GM19455 (cell line): ENCODE measurements around the gene USP35.
"Not testable (repeated sequence)": the region's sequence is repeated elsewhere in the genome, so short reads cannot be mapped to it uniquely, and the experiment has no call there.

Experiments used
- ATAC-seq: cut with Tn5 transposase; IDR thresholded peaks from one replicate; pipeline ENCODE4 v1.9.1; 2021; ENCODE audit not compliant: unreplicated experiment

The USP35 gene

DNA sequence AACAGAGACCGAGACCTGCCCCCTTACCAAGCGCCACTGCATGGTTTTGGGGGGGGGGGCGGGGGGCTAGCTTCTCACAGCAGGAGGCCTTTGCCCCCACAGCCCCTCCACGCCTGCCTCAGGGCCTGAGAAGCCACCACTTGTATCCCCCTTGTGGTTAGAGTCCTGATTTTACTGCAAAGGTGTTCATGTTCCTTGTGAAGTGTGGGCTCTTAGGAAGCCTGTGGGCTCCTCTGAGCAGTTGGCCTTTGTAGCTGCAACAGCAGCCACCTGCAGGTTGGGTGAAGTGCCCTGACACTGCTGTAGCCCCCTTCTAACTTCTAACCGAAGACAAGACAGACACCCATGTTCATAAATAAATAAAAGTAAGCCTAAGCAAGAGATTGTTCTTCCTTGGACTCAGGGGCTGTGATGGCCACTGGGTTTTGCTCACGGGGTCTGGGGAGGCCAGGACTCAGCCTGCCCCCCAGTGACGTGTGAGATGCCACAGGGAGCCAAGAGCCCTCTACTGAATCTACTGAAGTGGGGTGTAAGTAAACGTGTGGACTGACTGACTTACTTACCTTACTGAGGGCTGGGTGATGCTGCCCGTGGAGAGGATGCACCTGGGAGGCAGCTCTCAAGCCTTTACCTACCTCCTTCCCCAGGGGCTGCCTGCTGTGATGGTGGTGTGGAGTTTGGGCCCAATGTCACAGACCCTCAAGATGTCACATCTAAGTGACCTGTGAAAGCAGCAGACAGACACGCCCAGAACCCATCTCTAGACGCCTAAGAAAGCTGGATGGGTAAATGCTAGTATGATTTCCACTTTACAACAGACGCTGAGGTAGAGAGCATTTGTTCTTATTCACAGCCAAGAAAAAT, 25.8 kb downstream of the USP35 start:
- ATAC-seq = no peak

DNA sequence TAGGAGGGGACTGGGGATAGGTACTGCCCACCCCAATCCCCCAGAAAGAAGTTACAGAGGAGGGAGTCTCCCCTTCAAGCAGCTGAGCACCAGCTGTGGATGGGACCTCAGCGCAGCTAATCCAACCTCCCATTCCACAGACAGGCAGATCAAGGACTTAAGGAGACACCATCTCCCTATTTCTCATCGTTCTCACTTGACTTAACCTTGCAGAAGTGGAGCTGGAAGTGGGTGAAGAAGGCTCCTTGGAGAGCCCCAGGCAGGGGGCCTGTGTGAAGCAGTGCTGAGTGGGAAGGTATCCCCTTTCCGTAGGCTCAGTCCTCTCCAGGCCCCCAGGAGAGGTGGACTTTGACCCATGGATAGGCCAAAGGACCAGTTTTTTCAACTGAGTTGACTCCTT, 27.3 kb downstream of the USP35 start:
- no peak for ATAC-seq

DNA sequence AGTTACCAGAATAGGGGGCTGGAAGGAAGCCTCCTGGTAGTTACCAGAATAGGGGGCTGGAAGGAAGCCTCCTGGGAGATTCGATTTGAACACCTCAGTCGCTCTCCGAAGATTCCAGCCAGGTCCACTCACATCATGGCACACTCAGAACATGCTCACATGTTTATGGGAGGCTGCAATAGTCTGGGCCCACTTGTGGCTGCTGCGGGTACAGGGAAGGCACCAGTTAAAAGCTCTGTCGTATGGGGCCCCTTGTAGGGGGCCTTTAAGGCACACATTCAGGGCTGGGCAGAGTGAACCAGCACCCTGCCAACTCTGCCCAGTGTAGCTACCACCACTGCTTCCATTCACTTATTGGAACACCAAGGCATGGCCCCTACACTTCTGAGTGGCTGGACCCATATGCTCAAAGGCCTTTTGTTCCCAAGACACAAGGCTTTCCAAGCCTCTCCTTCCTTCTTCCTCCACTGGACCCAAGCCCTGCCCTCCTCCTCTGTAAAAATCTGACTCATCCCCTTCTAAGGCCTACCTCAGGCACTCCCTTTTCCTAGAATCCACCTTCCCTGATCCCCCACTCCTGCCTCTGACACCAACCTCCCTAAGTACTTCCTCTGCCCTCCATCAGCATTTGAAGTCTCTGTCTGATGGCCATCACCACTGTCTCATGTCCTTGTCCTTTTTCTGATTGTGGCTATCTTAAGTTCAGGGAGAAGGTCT, 28.0 kb downstream of the USP35 start:
- no peak for ATAC-seq

DNA sequence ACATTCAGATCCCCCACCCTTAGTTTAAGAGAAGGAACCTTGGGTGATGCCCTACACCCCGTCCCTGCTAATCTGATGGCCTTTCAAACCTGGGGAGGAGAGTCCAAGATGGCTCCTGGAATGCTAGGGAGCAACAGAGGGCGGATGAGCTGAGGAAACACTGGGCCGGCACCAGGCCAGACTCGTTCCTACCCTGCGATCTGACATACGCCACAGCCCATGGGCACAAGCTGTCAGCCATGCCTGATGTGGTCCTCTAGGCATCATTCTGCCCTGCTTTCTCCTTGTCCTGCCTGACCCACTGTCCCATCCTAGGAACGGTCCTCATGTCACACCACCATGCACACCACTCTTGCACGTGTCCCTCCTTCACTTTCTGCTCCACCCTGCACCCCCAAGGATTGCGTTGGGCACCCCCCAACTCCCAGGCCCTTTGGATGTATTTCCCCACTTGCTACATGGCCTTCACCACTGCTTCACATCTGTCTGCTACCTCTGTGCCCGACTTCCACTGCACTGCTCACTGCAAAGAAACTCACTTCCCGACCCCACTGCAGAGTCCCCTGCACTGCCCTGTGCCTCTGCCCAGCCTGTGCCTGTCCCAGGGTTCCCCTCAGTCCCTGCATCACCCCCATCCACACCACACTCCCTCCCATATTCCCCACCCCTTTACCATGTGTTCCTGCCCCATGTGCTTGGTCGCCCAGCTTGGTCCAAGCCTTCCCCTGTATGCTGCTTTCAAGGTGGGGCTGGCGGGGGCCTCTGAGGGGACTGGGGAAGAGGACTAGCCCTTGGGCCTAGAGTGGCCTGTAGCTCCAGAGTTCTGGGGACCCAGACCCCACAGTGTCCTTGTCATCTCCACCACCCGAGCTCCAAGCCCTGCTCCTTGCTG, 29.2 kb downstream of the USP35 start:
- no peak for ATAC-seq

DNA sequence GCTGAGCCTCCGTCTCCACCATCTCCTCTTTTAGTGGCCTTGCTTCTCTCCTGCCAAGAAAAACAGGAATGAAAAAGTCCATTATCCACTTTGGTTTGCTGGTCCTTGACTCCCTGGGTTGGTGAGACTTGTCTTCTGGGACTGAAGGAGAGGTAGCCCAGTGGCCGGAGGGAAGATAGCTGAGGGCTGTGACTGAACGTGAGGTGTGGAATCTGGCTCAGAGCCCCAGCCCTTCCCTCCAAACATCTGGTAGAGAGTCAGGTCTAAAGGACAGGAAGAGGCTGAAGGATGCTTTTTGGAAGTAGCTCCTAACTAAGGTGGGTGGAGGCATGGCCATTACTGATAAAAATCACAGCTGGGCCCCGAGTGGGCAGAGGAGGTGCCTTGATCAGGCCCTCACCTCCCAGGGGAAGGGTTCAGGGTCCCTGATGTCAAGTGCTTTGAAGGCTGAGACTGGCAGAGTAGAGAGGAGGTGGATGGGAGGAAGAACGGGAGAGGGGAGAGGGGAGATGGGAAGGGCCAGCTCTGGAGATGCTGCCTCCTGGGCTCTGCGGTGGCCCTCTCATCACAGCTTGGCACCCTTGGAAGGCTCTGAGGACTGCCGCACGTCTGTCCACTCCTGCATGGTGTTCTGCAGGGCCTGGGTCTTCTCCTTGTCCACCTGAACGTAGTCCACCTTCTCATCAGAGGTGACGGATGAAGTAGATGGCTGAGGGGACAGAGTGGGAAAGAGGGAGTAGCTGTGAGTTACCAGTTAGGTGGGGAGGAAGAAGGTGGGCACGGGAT, 30.2 kb downstream of the USP35 start:
- ATAC-seq = no peak

DNA sequence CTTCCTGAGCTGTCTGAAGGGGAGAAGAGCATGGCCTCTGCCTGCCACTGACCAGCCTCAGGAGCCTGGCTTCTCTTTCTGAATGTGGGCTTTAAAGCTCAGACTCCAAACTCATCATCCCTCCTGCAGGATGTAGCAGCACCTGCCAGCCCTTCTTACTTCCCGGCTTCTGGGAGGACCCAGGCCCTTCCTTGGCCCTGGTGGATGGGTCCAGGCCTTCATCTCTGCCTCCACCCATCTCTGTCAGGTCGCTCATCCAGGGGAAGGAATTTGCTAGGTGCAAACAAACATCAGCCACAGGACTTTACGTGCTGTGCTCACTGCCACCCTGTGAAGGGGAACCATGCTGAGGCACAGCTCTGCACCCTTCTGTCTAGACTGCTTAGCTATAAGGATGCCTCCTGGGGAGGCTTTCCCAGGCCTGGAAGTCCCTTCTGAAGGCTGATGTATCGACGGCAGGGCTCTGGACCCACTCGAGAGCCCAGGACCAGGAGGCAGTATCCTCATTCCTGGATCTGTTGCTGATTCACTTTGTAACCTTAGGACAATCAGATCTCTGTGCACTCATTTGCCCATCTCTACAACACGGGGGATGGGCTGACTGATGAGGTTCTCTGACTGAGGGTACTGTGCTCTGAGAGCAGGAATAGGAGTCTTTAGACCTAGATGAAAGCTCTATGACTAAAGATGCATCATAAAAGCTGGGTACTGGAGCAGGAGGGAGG, 30.9 kb downstream of the USP35 start:
- ATAC-seq = no peak

DNA sequence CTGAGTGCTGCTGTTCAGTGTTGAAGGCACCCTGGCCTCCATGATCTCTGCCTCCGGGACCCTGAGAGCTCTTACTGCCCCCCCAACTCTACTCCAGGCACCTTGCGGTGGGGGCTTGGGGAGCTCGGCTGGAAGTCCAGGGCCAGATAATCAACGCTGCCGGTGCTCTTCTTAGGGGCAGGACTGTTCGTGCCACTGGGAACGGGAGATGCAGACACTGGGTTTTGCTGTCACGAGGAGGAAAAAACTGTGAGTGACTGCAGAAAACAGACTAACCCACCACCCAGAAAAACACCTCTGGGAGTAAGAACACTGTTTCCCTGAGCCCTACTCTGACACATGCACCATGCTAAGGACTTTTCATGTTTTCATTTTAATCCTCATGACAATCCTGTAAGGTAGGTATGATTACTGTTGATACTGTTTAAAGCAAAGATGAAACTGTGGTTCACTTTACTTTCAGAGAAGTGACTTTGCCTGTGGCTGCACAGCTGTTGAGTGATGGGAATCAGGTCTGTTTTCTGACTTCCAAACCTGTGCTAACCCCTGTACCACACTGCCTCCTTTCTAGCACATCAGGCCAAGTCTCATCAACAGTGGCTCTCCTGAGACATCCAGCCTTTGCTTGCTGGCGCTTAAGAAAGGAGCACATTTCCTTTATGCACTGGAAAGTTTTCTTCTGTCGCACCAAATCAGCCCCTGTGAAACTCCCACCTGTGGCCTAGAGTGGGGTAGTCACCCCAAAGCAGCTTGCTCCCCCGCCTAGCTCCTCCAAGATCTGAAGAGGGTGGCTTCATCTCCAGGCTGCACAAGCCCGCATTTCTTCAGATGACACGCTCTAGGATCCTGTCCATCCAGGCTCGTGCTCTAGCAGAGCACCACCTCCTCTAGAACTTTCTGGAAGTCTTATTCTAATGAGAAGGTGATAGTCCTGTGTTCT, 31.8 kb downstream of the USP35 start:
- ATAC-seq = no peak

DNA sequence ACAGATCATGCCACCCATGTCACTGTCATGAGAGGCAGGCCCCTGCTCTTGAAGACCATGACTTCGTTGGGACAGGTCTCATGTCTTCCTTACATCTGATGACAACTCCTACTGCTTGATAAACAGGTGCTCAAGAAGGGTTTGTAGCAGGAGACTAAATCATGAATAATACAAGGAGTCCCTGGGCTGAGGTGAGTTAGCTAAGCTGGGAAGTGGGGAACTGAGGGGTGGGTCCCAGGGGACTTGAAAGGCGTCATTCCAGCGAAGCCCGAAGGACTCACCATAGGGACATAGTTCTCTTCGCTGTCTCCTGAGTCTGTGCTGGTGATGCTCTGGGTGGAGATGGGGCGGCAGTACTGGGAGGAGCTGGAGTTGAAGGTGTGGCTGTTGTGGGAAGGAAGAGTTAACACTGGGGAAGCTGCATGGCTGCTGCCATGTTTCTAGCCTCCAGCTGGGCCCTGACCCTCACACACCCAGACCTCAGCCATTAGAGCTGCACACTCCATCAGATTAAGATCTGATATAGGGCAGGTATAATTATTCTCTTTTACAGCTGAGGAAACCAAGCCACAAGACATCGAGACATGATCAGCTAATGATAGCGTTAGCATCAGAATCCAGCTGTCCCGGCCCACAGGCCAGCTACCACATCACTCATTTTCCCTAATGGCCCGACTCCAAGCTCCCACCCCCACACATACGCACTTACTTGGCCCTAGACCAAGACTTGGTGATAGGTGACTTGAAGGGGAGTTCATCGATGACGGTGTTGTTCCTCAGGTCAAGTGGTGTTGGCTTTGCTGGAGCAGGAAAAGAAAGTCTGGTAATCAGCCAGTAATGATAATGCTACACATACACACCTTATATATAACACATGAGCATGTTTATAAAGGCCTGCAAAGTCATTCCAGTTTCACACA, 32.9 kb downstream of the USP35 start:
- ATAC-seq = no peak

DNA sequence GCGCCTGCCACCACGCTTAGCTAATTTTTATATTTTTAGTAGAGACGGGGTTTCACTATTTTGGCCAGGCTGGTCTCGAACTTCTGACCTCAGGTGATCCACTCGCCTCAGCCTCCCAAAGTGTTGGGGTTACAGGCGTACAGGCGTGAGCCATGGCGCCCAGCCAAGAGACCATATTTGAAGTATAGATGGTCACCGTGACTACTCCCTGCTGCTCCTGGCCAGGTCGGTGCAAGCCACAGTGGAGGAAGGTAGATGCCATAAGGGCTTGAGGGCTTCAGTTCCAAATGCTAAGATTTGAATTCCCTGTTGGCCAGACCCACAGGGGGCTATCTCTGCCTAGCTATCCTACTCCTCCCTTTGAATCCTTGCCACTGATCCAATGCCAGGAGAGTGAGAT, 34.0 kb downstream of the USP35 start:
- ATAC-seq = not testable (repeated sequence)

DNA sequence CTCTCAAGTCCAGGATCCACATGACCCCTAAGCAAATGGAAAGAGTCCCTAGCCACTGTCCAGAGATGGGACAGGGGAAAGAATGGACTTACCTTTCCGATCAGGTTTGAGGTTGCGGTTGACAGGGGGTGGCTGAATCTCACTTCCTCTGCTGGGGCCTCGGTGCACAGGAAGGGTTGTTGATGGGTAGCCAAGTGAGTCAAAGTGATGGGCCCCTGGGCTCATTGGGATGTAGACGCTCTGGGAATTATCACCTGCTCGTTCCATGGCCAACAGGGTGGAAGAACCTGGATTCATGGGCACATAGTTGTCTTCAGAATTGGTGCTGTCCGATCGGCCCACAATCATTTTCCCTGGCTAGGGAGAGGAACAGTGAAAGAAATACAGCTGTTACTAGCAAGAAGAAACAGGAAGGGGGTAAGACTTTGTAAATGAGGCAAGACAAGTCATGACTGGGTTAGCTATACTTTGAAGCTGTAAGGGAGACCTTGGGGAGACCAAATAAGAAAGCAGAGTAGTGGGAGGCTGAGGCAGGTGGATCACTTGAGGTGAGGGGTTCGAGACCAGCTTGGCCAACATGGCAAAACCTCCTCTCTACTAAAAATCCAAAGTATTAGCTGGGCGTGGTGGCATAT, 34.7 kb downstream of the USP35 start:
- peak; percentile 56 for ATAC-seq

DNA sequence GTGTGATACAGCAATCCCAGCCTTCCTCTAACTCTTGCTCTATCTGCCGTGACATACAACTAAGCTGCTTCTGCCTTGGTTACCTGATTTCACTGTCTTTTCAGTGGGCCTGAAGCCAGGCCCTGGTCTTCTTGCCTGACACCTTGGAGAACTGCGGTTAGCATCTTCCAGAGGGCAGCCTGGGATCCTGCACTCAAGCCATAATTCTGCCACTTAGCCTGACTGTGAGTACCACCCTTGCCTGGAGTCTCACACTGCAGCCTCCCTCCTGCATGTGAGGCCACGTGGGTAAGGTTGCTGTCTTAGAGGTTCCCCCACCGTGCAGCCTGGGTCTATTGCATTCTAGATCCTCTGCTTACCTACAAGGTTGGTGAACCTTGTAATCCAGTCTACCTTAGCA, 35.8 kb downstream of the USP35 start:
- ATAC-seq = no peak

DNA sequence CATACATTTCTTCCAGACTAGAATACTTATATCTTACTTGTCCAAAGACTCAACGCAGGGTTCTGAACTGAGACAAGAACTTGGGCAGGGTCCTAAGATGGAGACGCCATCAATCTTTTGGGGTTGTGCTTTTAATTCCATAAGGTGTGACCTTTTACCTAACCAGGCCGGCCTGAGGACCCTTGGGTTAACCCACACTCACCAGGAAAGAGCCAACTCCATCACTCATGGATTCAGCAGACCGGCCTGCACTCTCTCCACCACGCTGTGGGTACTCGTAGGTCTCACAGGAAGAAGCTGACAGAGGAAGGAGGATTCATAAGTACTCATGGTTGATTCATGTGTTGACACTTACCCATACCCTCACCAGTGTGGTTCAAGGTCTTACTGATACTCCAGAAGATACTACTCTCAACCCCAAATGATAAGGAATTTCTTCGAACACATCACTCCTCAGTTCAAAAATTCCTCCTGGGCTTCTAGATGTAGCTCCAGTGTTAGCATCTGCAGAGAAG, 36.2 kb downstream of the USP35 start:
- no peak for ATAC-seq

DNA sequence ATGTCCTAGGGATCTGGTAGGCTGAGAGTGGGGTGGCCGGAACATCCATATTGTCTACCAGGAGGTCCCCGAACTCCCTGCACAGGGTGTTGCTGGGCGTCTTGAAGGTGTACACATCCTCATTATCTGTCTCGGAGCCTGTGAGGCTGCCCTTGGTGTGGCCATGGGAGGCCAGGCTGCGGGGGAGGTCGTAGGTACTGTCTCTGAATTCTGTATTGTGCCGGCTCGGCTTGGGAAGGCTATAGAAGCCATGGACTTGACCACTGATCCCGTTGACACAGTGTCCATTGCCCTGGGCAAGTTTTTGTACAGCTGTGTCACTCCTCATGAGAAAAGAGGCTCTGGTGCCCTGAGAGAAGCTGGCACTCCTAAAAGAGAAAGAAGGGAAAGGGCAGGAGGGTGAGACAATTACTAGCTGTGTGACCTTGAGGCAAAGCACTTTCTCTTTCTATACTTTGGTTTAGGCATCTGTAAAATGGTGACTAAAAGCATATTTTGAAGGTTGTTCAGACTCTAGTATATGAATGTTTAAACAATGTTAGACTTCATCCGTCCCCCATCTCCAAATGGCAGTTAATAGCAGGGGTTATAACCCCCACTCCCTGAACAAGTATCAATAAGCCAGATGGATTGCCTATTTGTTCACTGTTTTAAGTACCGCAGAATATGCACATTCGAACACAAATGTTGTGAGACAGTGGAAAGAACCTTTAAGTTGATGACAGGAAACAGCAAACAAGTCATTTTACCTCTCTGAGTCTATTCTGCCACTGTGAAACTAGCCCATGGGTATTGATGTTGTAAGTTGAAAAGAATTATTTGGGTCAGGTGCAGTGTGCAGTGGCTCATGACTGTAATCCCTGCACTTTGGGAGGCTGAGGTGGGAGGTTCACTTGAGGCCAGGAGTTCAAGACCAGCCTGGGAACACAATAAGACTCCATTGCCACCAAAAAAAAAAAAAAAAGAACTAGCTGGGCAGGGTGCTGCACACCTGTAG, 38.3 kb downstream of the USP35 start:
- no peak for ATAC-seq

DNA sequence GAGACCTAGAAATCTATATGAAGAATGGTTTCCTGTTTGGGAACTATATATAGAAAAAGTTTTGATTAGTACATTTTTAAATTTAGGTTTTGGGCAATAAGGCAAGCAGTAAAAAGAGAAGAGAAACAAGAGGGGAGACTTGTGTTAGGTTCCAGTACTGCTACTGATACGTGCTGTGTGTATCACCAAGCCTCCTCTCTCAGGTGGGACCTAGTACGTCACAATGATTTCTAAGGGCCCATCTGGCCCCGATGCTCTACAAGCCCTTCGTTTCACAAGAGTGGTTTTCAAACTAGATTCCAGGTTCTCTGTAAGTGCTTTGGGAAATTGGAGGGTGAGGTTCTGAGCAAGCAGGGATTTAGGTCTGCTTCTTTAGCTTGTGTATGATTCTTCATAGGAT, 39.2 kb downstream of the USP35 start:
- ATAC-seq = peak; percentile 67

DNA sequence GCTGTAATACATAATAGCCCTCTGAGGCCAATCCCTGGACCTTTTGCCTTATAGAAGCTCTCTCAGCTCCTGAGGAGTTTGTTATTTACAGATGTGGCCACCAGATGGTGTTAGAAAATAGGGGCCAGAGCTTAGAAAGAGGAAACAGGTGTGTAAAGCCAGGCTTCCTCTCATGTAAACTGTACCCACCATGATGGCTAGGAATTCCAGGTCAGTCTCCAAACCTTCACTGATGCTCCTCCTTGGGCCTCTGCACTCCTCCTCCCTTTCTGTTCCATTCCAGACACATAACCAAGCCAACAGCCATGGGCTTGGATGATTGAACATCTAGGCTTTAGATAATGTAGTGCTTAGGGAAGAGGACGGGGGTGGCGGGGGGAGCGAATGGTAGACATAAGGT, 39.7 kb downstream of the USP35 start:
- ATAC-seq = peak; percentile 57

DNA sequence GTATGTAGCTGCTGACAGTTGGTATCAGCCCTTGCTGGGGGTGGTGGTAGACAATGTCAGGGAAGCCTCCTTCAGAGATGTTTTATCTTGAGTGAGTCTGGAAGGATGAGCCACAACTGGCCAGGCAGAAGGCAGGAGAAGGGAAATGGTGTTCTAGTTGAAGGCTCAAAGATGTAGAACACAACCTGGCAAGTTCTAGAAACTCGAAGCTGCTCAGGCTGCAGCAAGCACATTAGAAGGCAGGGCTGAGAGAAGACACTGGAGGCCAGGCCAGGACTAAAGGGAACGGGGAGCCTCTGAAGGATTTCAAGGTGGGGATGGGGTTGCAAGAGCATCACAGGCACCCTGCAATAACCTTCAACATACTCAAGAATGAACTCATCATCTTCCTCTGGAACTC, 40.4 kb downstream of the USP35 start:
- ATAC-seq = no peak
